SK-N-MC (cell line): ENCODE data around the gene IMMP2L.

Source experiments
- EZH2 ChIP-seq: fragments of 200-600 bp; sonication (generic); IDR thresholded peaks from one replicate; pipeline ENCODE4 v1.6.1; 2017; ENCODE audit warnings: antibody characterized with exemption
- FOXP2 ChIP-seq: optimal IDR thresholded peaks from 2 replicates; pipeline ENCODE3; 2011; ENCODE audit warnings: mild to moderate bottlenecking, moderate library complexity; ENCODE audit not compliant: insufficient read depth; ENCODE audit errors: extremely low read length, control extremely low read depth
- POLR2AphosphoS5 ChIP-seq: IDR thresholded peaks from 2 replicates; pipeline ENCODE4 v1.6.1; 2012; ENCODE audit warnings: mild to moderate bottlenecking, low read depth, low read length, borderline replicate concordance

GRCh38 chr7:111587410-111588064, 25.2 kb upstream of the IMMP2L start:
- TF ChIP-seq EZH2 (no peak), POLR2AphosphoS5 (no peak), FOXP2 (no peak)
